ENCODE measurements around the gene SCRT2. TPM values are rescaled to one million over a fixed set of nuclear protein-coding genes. Genes with fewer than 3 reads are reported as not detected.

The SCRT2 gene
- total and polyA plus RNA-seq, 2 of the 4 experiments (the other 2 are of a cell fraction) = not detected

DNA sequence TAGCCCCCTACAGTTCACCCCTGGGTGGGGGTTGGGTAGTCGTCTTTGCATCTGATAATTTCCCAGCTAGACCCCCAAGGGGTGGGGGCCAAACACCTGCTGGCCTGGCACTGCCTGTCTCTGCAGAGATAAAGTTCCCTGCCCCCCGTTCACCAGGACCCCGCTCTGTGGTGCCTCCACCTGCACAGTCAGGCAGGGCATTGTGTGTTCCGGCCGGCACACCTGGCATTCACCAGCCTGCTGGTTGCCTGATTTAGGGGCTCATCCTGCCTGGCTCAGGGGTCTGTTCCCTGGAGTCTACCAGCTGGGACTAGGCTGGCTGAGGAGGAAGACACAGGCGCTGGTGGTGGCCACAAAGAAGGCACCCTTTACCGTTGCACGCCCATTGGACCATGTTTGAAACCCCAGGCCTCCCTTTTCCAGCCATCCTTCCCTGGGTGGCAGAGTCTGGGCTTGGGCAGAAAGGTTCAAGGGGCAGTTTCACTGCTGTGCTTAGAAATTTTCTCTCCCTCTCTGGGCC, 30.8 kb upstream of the SCRT2 start:
- no peak overlapping the region for H4K8ac ChIP-seq (ENCODE audit: low read depth in 2 of 2, low read length in 2 of 2)
- no peak overlapping the region for H3K27ac ChIP-seq (ENCODE audit: insufficient read depth, low read length)
- H2BK120ac ChIP-seq (ENCODE audit: low read depth, low read length) = no peak overlapping the region
- H2BK15ac ChIP-seq (ENCODE audit: low read depth, low read length) = no peak overlapping the region
- no peak overlapping the region for H2AFZ ChIP-seq (replicated peaks; ENCODE audit: low read length, poor library complexity)
- dilution Hi-C loops (cut with HindIII; ENCODE audit: low sequenced_read_pairs, unreplicated experiment) = no loop called here
- peaks cover 24% of the 10 kb centered on the region for H3K27me3 ChIP-seq (ENCODE audit: control insufficient read depth, insufficient read depth, low read length)
- no peak overlapping the region for H3K18ac ChIP-seq (ENCODE audit: low read depth, low read length)
- H3K9ac ChIP-seq (ENCODE audit: low read depth, low read length) = no peak overlapping the region
- H3K4ac ChIP-seq (ENCODE audit: low read depth, low read length) = no peak overlapping the region
- in situ Hi-C loops (cut with MboI; ENCODE audit: low sequenced_read_pairs) = no loop called here
- no peak overlapping the region for H2BK20ac ChIP-seq (ENCODE audit: low read depth, low read length)
- H3K4me3 ChIP-seq (ENCODE audit: insufficient read depth, low read depth, low read length) = no peak overlapping the region
- H3K9me1 ChIP-seq (ENCODE audit: insufficient read depth, low read length) = no peaks in the 10 kb centered on the region
- peaks cover 2% of the 10 kb centered on the region; the same call in 1 of the 2 replicates for H3K9me3 ChIP-seq (ENCODE audit: control insufficient read depth, insufficient read depth, low read length)
- no peaks in the 10 kb centered on the region for H3K79me1 ChIP-seq (ENCODE audit: low read depth in 1 of 2, low read length in 2 of 2)
- no peak overlapping the region for H4K91ac ChIP-seq (ENCODE audit: insufficient read depth, low read depth, low read length)
- BruUV-seq (replicated peaks) = no TSS peak
- WGBS, 2 experiments (ENCODE audit: extremely low coverage in 2 of 2, insufficient read length in 1 of 2) = no CpG with 5 or more reads among the region's 8 CpGs
- H3K4me1 ChIP-seq (ENCODE audit: control insufficient read depth, insufficient read depth, low read length) = no peaks in the 10 kb centered on the region
- no peak for DNase-seq
- H3K14ac ChIP-seq (replicated peaks; ENCODE audit: low read depth, low read length) = no peak overlapping the region
- TF ChIP-seq MXI1 (IDR thresholded peaks at IDR 0.05; ENCODE audit: borderline replicate concordance, low read depth, low read length) = no peak
- intact Hi-C loops (cut with micrococcal nuclease) = no loop called here
- ChIA-PET CTCF (no interaction called here), POLR2A (ENCODE audit: unreplicated experiment) (no interaction called here)
- ATAC-seq (ENCODE audit: low read depth) = no peak
- H2BK5ac ChIP-seq (ENCODE audit: low read depth, low read length, poor library complexity, severe bottlenecking) = no peak overlapping the region
- no peak overlapping the region for H2AK5ac ChIP-seq (ENCODE audit: low read depth, low read length)
- H4K20me1 ChIP-seq (ENCODE audit: insufficient read depth, low read length) = no peaks in the 10 kb centered on the region
- H4K5ac ChIP-seq (ENCODE audit: low read depth, low read length) = no peak overlapping the region
- H2AK9ac ChIP-seq (replicated peaks; ENCODE audit: low read depth, low read length, poor library complexity) = no peak overlapping the region
- H3K36me3 ChIP-seq (ENCODE audit: control insufficient read depth, insufficient read depth, low read length) = no peaks in the 10 kb centered on the region
- H3K23ac ChIP-seq (ENCODE audit: low read depth, low read length) = no peak overlapping the region
- H3K56ac ChIP-seq (ENCODE audit: extremely low read depth, insufficient read depth, low read length) = no peak overlapping the region
- no peak overlapping the region for H3K4me2 ChIP-seq (ENCODE audit: low read depth, low read length)
